Measurements from ENCODE around the gene SON.

Gene SON

GRCh38 chr21:33554236-33554981, 11.6 kb downstream of the SON start:
- no peaks in the 10 kb centered on the region for H3K27me3 ChIP-seq (ENCODE audit: control insufficient read depth in 1 of 2, insufficient read depth in 2 of 2, low read length in 2 of 2)
- peaks cover 72 to 89% of the 10 kb centered on the region in 2 donors for H3K36me3 ChIP-seq (ENCODE audit: control insufficient read depth in 1 of 2, insufficient read depth in 2 of 2, low read length in 2 of 2)
- H3K4me1 ChIP-seq (ENCODE audit: control insufficient read depth in 1 of 2, insufficient read depth in 2 of 2, low read length in 2 of 2): peaks cover 0 to 7% of the 10 kb centered on the region in 2 donors

DNA sequence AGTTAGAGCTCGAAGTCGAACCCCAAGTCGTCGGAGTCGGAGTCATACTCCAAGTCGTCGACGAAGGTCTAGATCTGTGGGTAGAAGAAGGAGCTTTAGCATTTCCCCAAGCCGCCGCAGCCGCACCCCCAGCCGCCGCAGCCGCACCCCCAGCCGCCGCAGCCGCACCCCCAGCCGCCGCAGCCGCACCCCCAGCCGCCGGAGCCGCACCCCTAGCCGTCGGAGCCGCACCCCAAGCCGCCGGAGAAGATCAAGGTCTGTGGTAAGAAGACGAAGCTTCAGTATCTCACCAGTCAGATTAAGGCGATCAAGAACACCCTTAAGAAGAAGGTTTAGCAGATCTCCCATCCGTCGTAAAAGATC, 12.1 kb downstream of the SON start:
- Histone ChIP-seq H3K27ac (ENCODE audit: low read depth, low read length) (no peak overlapping the region), H3K4me3 (ENCODE audit: low read depth in 1 of 2, low read length in 2 of 2) (no peak overlapping the region), H3K9ac (ENCODE audit: low read depth in 1 of 2, low read length in 2 of 2) (no peak overlapping the region), H3K9me3 (ENCODE audit: control insufficient read depth in 1 of 2, low read length in 2 of 2) (no peaks in the 10 kb centered on the region), H3K27me3 (ENCODE audit: control insufficient read depth in 1 of 2, insufficient read depth in 2 of 2, low read length in 2 of 2) (no peaks in the 10 kb centered on the region), H3K36me3 (ENCODE audit: control insufficient read depth in 1 of 2, insufficient read depth in 2 of 2, low read length in 2 of 2) (peaks cover 72 to 89% of the 10 kb centered on the region in 2 donors), H3K4me1 (ENCODE audit: control insufficient read depth in 1 of 2, insufficient read depth in 2 of 2, low read length in 2 of 2) (peaks cover 0 to 7% of the 10 kb centered on the region in 2 donors)

More at GRCh38 chr21:33554236-33554981, 11.6 kb downstream of the SON start:
- Histone ChIP-seq H3K9ac (ENCODE audit: low read depth in 1 of 2, low read length in 2 of 2) (no peak overlapping the region), H3K4me3 (ENCODE audit: low read depth in 1 of 2, low read length in 2 of 2) (no peak overlapping the region), H3K9me3 (ENCODE audit: control insufficient read depth in 1 of 2, low read length in 2 of 2) (no peaks in the 10 kb centered on the region), H3K27ac (ENCODE audit: low read depth, low read length) (no peak overlapping the region)

- Histone ChIP-seq H3K36me3 (ENCODE audit: control insufficient read depth in 1 of 2, insufficient read depth in 2 of 2, low read length in 2 of 2) (peaks cover 63 to 84% of the 10 kb centered on the region in 2 donors), H3K9me3 (ENCODE audit: control insufficient read depth in 1 of 2, low read length in 2 of 2) (no peaks in the 10 kb centered on the region), H3K4me1 (ENCODE audit: control insufficient read depth in 1 of 2, insufficient read depth in 2 of 2, low read length in 2 of 2) (peaks cover 0 to 7% of the 10 kb centered on the region in 2 donors), H3K27me3 (ENCODE audit: control insufficient read depth in 1 of 2, insufficient read depth in 2 of 2, low read length in 2 of 2) (no peaks in the 10 kb centered on the region), H3K27ac (ENCODE audit: low read depth, low read length) (no peak overlapping the region), H3K9ac (ENCODE audit: low read depth in 1 of 2, low read length in 2 of 2) (no peak overlapping the region), H3K4me3 (ENCODE audit: low read depth in 1 of 2, low read length in 2 of 2) (no peak overlapping the region)
Measured at GRCh38 chr21:33557447-33557846, 14.6 kb downstream of the SON start.

DNA sequence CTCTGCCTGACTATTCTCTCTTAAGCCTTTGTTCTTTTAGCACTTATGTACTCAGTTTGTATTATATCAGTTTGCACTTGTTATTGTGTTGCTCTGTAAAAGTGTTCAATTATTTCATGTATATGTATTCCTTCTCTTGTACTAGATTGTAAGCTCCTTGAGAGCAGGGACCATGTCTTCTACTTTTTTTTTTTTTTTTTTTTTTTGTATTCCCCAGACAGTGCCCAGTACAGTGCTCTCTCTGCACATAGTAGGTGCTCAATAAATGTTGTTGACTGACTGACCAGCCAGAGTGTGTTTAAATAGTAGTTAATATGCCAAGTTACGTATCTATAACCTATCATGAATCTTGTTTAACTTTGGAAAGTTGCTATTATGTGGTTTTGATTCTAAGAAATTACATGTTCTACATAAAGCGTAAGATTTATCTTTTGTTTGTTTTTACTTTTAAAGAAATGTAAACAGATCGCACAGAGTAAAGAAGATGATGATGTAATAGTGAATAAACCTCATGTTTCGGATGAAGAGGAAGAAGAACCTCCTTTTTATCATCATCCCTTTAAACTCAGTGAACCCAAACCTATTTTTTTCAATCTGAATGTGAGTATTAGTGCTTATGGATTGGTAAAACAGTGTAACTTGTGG, 16.1 kb downstream of the SON start:
- no peak overlapping the region for H3K27ac ChIP-seq (ENCODE audit: low read depth, low read length)
- no peaks in the 10 kb centered on the region for H3K9me3 ChIP-seq (ENCODE audit: control insufficient read depth in 1 of 2, low read length in 2 of 2)
- no peak overlapping the region for H3K9ac ChIP-seq (ENCODE audit: low read depth in 1 of 2, low read length in 2 of 2)
- H3K4me1 ChIP-seq (ENCODE audit: control insufficient read depth in 1 of 2, insufficient read depth in 2 of 2, low read length in 2 of 2): peaks cover 0 to 7% of the 10 kb centered on the region in 2 donors
- no peaks in the 10 kb centered on the region for H3K27me3 ChIP-seq (ENCODE audit: control insufficient read depth in 1 of 2, insufficient read depth in 2 of 2, low read length in 2 of 2)
- peaks cover 50 to 74% of the 10 kb centered on the region in 2 donors for H3K36me3 ChIP-seq (ENCODE audit: control insufficient read depth in 1 of 2, insufficient read depth in 2 of 2, low read length in 2 of 2)
- H3K4me3 ChIP-seq (ENCODE audit: low read depth in 1 of 2, low read length in 2 of 2): no peak overlapping the region

DNA sequence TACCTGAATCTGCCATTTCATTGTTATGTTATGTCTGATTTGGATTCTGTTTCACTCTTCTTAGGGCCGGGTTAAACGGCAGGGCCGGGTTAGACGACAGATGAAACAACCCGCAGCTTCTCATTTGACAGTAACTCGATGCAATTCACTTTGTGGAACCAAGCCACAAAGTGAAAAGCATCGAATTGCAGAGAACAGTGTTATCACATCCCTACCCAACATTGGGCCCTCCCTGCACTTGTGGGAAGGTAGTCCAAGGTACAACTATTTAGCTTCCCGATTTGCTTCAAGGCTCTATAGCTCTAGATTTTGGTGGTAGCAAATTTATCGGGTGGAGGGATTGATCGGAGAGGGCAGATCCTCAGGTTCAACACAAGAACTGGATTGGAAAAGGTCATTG, 17.0 kb downstream of the SON start:
- Histone ChIP-seq H3K4me1 (ENCODE audit: control insufficient read depth in 1 of 2, insufficient read depth in 2 of 2, low read length in 2 of 2) (peaks cover 0 to 7% of the 10 kb centered on the region in 2 donors), H3K36me3 (ENCODE audit: control insufficient read depth in 1 of 2, insufficient read depth in 2 of 2, low read length in 2 of 2) (peaks cover 41 to 70% of the 10 kb centered on the region in 2 donors), H3K4me3 (ENCODE audit: low read depth in 1 of 2, low read length in 2 of 2) (no peak overlapping the region)

DNA sequence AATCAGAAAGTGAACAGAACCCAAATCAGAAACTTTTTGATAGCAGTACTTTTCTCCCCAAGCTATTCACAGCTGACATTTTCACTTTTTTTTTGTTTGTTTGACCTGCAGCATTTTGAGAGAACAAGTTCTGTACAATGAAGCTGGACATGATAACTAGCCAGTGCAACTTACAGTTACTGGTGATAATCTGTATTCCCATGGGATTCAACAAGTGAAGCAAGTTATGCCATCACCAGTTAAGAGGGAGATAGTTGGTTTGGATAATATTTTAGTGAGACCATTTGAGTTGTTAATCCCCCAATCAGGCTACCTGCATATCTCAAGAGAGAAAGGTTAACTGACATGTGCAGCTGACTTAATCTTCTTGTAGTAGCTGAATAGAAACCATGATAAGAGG, 18.1 kb downstream of the SON start:
- H3K4me3 ChIP-seq (ENCODE audit: low read depth in 1 of 2, low read length in 2 of 2): no peak overlapping the region
- H3K36me3 ChIP-seq (ENCODE audit: control insufficient read depth in 1 of 2, insufficient read depth in 2 of 2, low read length in 2 of 2): peaks cover 41 to 64% of the 10 kb centered on the region in 2 donors
- H3K9ac ChIP-seq (ENCODE audit: low read depth in 1 of 2, low read length in 2 of 2): no peak overlapping the region
- no peaks in the 10 kb centered on the region for H3K27me3 ChIP-seq (ENCODE audit: control insufficient read depth in 1 of 2, insufficient read depth in 2 of 2, low read length in 2 of 2)
- no peak overlapping the region for H3K27ac ChIP-seq (ENCODE audit: low read depth, low read length)
- no peaks in the 10 kb centered on the region for H3K9me3 ChIP-seq (ENCODE audit: control insufficient read depth in 1 of 2, low read length in 2 of 2)
- peaks cover 0 to under 1% of the 10 kb centered on the region in 2 donors for H3K4me1 ChIP-seq (ENCODE audit: control insufficient read depth in 1 of 2, insufficient read depth in 2 of 2, low read length in 2 of 2)

More for the DNA sequence above, 17.0 kb downstream of the SON start:
- H3K9ac ChIP-seq (ENCODE audit: low read depth in 1 of 2, low read length in 2 of 2): no peak overlapping the region
- H3K9me3 ChIP-seq (ENCODE audit: control insufficient read depth in 1 of 2, low read length in 2 of 2): no peaks in the 10 kb centered on the region
- H3K27me3 ChIP-seq (ENCODE audit: control insufficient read depth in 1 of 2, insufficient read depth in 2 of 2, low read length in 2 of 2): no peaks in the 10 kb centered on the region
- no peak overlapping the region for H3K27ac ChIP-seq (ENCODE audit: low read depth, low read length)

DNA sequence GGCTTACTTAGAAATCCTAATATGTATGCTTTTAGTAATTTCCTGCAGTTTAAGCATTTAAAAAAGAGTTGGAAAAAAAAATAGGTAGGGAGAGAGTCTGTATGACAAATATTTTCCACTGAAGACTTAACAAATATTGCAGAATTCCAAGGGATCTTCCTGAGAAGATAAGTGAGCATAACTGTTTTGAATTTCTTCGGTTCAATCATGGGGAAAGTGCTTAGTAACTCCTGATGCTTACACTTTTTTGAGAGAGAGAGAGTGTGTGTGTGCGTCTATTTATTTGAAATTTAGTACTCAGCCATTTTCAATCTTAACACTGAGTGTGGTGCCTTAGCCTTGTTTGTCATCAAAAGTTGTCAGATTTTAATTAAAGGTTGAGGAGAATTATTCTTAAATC, 18.5 kb downstream of the SON start:
- Histone ChIP-seq H3K36me3 (ENCODE audit: control insufficient read depth in 1 of 2, insufficient read depth in 2 of 2, low read length in 2 of 2) (peaks cover 41 to 61% of the 10 kb centered on the region in 2 donors), H3K4me1 (ENCODE audit: control insufficient read depth in 1 of 2, insufficient read depth in 2 of 2, low read length in 2 of 2) (no peaks in the 10 kb centered on the region), H3K9ac (ENCODE audit: low read depth in 1 of 2, low read length in 2 of 2) (no peak overlapping the region), H3K9me3 (ENCODE audit: control insufficient read depth in 1 of 2, low read length in 2 of 2) (no peaks in the 10 kb centered on the region), H3K27ac (ENCODE audit: low read depth, low read length) (no peak overlapping the region), H3K27me3 (ENCODE audit: control insufficient read depth in 1 of 2, insufficient read depth in 2 of 2, low read length in 2 of 2) (no peaks in the 10 kb centered on the region), H3K4me3 (ENCODE audit: low read depth in 1 of 2, low read length in 2 of 2) (no peak overlapping the region)

GRCh38 chr21:33562389-33562788, 19.6 kb downstream of the SON start:
- Histone ChIP-seq H3K9ac (ENCODE audit: low read depth in 1 of 2, low read length in 2 of 2) (no peak overlapping the region), H3K27ac (ENCODE audit: low read depth, low read length) (no peak overlapping the region), H3K27me3 (ENCODE audit: control insufficient read depth in 1 of 2, insufficient read depth in 2 of 2, low read length in 2 of 2) (no peaks in the 10 kb centered on the region), H3K9me3 (ENCODE audit: control insufficient read depth in 1 of 2, low read length in 2 of 2) (no peaks in the 10 kb centered on the region), H3K4me1 (ENCODE audit: control insufficient read depth in 1 of 2, insufficient read depth in 2 of 2, low read length in 2 of 2) (no peaks in the 10 kb centered on the region), H3K4me3 (ENCODE audit: low read depth in 1 of 2, low read length in 2 of 2) (no peak overlapping the region), H3K36me3 (ENCODE audit: control insufficient read depth in 1 of 2, insufficient read depth in 2 of 2, low read length in 2 of 2) (peaks cover 43 to 61% of the 10 kb centered on the region in 2 donors)

- Histone ChIP-seq H3K9ac (ENCODE audit: low read depth in 1 of 2, low read length in 2 of 2) (no peak overlapping the region), H3K4me1 (ENCODE audit: control insufficient read depth in 1 of 2, insufficient read depth in 2 of 2, low read length in 2 of 2) (no peaks in the 10 kb centered on the region), H3K4me3 (ENCODE audit: low read depth in 1 of 2, low read length in 2 of 2) (no peak overlapping the region), H3K36me3 (ENCODE audit: control insufficient read depth in 1 of 2, insufficient read depth in 2 of 2, low read length in 2 of 2) (peaks cover 33 to 51% of the 10 kb centered on the region in 2 donors), H3K27me3 (ENCODE audit: control insufficient read depth in 1 of 2, insufficient read depth in 2 of 2, low read length in 2 of 2) (no peaks in the 10 kb centered on the region), H3K9me3 (ENCODE audit: control insufficient read depth in 1 of 2, low read length in 2 of 2) (no peaks in the 10 kb centered on the region), H3K27ac (ENCODE audit: low read depth, low read length) (no peak overlapping the region)
Measured at GRCh38 chr21:33566514-33566913, 23.7 kb downstream of the SON start.

- Histone ChIP-seq H3K4me3 (ENCODE audit: low read depth in 1 of 2, low read length in 2 of 2) (no peak overlapping the region), H3K27me3 (ENCODE audit: control insufficient read depth in 1 of 2, insufficient read depth in 2 of 2, low read length in 2 of 2) (no peaks in the 10 kb centered on the region), H3K36me3 (ENCODE audit: control insufficient read depth in 1 of 2, insufficient read depth in 2 of 2, low read length in 2 of 2) (peaks cover 35 to 54% of the 10 kb centered on the region in 2 donors), H3K9ac (ENCODE audit: low read depth in 1 of 2, low read length in 2 of 2) (no peak overlapping the region), H3K4me1 (ENCODE audit: control insufficient read depth in 1 of 2, insufficient read depth in 2 of 2, low read length in 2 of 2) (peaks cover 0 to 4% of the 10 kb centered on the region in 2 donors), H3K9me3 (ENCODE audit: control insufficient read depth in 1 of 2, low read length in 2 of 2) (no peaks in the 10 kb centered on the region), H3K27ac (ENCODE audit: low read depth, low read length) (no peak overlapping the region)
Measured at GRCh38 chr21:33567914-33568313, 25.1 kb downstream of the SON start.

Measured in duodenal mucosa (tissue), 2 donors.